GM19467 (cell line): ENCODE measurements around the gene ZSWIM3.
A peak's percentile ranks its signal among the peaks of the same experiment; 100 is the strongest.

Experiments used
- ATAC-seq: cut with Tn5 transposase; IDR thresholded peaks from one replicate; pipeline ENCODE4 v1.9.1; 2021; ENCODE audit warnings: mild to moderate bottlenecking, moderate library complexity; ENCODE audit not compliant: unreplicated experiment

The ZSWIM3 gene

GRCh38 chr20:45909336-45909808 is 52.0 kb downstream of the ZSWIM3 start:
- ATAC-seq = no peak

- no peak for ATAC-seq
Observed at GRCh38 chr20:45909817-45910669, 52.6 kb downstream of the ZSWIM3 start.

- peak; percentile 83 for ATAC-seq
Observed at GRCh38 chr20:45910670-45911485, 53.5 kb downstream of the ZSWIM3 start.

GRCh38 chr20:45911486-45912343 is 54.3 kb downstream of the ZSWIM3 start, which contains the start of gene PLTP:
Gene PLTP, minus strand, starts transcription at chr20:45912155. Its CDS starts 703 bp downstream, at chr20:45911452.
- ATAC-seq = no peak

- ATAC-seq = no peak
Observed at GRCh38 chr20:45912344-45912682, 54.9 kb downstream of the ZSWIM3 start.

GRCh38 chr20:45913116-45913515 is 55.7 kb downstream of the ZSWIM3 start:
- ATAC-seq = no peak

- no peak for ATAC-seq
Observed at GRCh38 chr20:45917790-45918141, 60.4 kb downstream of the ZSWIM3 start.

GRCh38 chr20:45918182-45918737 is 60.8 kb downstream of the ZSWIM3 start:
- ATAC-seq = no peak

GRCh38 chr20:45918779-45919537 is 61.5 kb downstream of the ZSWIM3 start:
- ATAC-seq = no peak

- no peak for ATAC-seq
Observed at GRCh38 chr20:45919542-45920399, 62.4 kb downstream of the ZSWIM3 start.

GRCh38 chr20:45920462-45921336 is 63.3 kb downstream of the ZSWIM3 start:
- ATAC-seq = no peak

GRCh38 chr20:45921337-45922189 is 64.1 kb downstream of the ZSWIM3 start:
- ATAC-seq = no peak

GRCh38 chr20:45924391-45925261 is 67.2 kb downstream of the ZSWIM3 start:
- no peak for ATAC-seq

- ATAC-seq = no peak
Observed at GRCh38 chr20:45925821-45926506, 68.5 kb downstream of the ZSWIM3 start.

- no peak for ATAC-seq
Observed at GRCh38 chr20:45926731-45927070, 69.3 kb downstream of the ZSWIM3 start.
